Activated T-cell treated with anti-CD3 and anti-CD28 coated beads, Interleukin-2, amount 50 U/mL, for 24 hours (primary cell): ENCODE results near the gene CARD9.
A peak's percentile ranks its signal among the peaks of the same experiment; 100 is the strongest.

Source experiments
- DNase-seq: peaks from one replicate; pipeline ENCODE4 v3.0.0-alpha.2; 2020
- H3K27ac Mint-ChIP-seq: 2 replicates; pipeline ENCODE4 v1.8.0; 2020; ENCODE audit warnings: mild to moderate bottlenecking, mixed read lengths
- H3K27me3 Mint-ChIP-seq: 2 replicates; pipeline ENCODE4 v1.8.0; 2020; ENCODE audit warnings: mixed read lengths
- H3K36me3 Mint-ChIP-seq: 2 replicates; pipeline ENCODE4 v1.8.0; 2020; ENCODE audit warnings: low read depth, mixed read lengths
- H3K4me1 Mint-ChIP-seq: 2 replicates; pipeline ENCODE4 v1.8.0; 2020; ENCODE audit warnings: low read depth, mixed read lengths
- H3K4me3 Mint-ChIP-seq: 2 replicates; pipeline ENCODE4 v1.8.0; 2020; ENCODE audit warnings: mild to moderate bottlenecking, moderate library complexity, mixed read lengths
- H3K9me3 Mint-ChIP-seq: 2 replicates; pipeline ENCODE4 v1.8.0; 2020; ENCODE audit warnings: mixed read lengths

Gene CARD9

DNA sequence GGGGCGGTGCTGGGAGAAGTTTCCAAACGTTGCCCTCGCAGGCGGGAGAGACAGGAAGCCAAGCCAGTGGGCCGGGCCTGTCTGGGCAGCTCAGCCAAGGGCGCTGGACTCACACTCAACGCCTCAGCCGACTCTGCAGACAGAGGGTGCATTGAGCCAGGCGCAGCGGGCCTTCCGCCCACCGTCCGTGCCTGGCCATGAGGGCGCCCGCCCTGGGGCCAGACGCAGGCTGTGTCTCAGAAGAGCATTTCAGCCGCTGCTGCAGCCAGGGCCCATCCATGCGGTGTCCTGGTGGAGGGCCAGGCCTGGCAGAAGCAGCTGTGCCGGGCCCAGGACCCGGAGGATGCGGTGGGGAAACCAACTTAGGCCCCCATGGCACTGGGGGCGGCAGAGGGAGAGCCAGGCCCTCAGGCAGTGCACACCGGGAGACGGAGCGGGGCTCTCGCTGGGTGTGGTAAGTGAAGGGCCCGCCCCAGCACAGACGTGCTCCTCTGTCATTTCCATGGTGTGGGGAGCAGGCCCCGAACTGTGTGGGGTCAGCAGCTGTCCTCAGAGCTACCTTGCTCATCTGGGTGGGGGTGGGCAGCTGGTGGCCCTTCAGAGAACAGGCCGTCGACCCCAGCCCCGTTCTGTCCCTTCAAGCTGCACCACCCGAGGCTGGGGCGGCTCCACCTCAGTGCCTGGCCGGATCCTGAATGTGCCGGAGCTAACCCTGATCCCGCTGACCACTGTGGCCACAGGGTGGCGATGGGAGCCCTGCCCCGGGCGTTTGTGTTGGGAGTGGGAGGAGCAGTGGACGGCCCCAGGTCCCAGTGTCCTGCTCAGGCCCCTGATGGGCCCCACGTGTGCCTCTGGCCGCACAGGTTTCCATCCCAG is 27.9 kb downstream of the CARD9 start:
- Mint-ChIP-seq H3K36me3 (no peaks in the 10 kb centered on the region), H3K4me1 (no peaks in the 10 kb centered on the region), H3K27ac (no peak overlapping the region), H3K9me3 (no peaks in the 10 kb centered on the region), H3K4me3 (no peak overlapping the region), H3K27me3 (no peaks in the 10 kb centered on the region)
- no peak for DNase-seq

DNA sequence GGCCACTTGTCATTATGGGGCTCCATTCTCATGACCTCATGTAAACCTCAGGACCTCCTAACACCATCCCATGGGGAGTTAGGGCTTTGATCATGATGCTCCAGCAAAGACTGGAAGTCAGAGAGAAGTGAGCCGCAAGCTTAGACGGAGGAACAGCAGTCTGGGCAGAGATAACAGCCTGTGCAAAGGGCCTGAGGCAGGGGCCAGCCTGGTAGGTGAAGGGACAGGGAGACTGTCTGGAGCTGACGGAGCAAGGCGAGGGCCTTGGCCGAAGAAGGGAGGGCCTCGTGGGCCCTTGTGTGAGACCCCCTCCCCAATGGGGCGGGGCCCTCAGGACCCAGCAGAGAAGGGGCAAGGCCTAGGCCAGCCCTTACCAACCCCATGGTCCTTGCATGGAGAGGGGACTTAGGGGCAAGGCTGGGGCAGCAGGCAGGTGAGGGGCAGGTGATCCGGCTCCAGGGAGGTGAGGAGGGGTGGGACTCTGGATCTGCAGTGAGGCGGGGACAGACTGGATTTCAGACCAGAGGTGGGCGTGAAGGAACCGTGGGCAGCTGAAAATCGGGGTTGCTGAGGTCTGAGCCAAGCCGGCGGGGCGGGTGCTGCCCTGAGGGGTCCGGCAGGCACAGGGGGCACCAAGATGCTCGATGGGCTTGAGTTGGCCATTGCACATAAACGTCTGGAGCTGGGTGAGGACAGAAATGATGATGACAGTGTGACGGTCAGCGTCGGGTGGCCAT is 28.8 kb downstream of the CARD9 start:
- DNase-seq = no peak
- H3K36me3 Mint-ChIP-seq = no peaks in the 10 kb centered on the region
- H3K27ac Mint-ChIP-seq = no peak overlapping the region
- H3K4me3 Mint-ChIP-seq = no peak overlapping the region
- no peaks in the 10 kb centered on the region for H3K4me1 Mint-ChIP-seq
- no peaks in the 10 kb centered on the region for H3K27me3 Mint-ChIP-seq
- no peaks in the 10 kb centered on the region for H3K9me3 Mint-ChIP-seq

DNA sequence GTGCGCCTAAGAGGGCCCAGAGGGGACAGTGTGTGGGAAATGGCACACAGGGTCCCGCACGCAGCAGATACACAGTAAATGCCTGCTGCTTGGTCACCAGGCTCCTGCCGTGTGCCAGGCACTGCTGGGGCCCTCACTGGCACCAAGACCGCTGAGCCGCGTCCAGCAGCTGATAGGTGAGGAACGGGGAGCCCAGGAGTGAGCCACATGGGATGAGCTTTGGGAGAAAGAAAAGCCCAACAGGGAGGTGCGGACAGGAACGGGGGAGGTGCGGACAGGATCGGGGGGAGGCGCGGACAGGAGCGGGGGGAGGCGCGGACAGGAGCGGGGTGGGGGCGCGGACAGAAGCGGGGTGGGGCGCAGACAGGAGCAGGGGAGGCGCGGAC is 29.6 kb downstream of the CARD9 start:
- Mint-ChIP-seq H3K27ac (no peak overlapping the region), H3K4me1 (no peaks in the 10 kb centered on the region), H3K9me3 (no peaks in the 10 kb centered on the region), H3K27me3 (no peaks in the 10 kb centered on the region), H3K4me3 (no peak overlapping the region), H3K36me3 (no peaks in the 10 kb centered on the region)
- no peak for DNase-seq

DNA sequence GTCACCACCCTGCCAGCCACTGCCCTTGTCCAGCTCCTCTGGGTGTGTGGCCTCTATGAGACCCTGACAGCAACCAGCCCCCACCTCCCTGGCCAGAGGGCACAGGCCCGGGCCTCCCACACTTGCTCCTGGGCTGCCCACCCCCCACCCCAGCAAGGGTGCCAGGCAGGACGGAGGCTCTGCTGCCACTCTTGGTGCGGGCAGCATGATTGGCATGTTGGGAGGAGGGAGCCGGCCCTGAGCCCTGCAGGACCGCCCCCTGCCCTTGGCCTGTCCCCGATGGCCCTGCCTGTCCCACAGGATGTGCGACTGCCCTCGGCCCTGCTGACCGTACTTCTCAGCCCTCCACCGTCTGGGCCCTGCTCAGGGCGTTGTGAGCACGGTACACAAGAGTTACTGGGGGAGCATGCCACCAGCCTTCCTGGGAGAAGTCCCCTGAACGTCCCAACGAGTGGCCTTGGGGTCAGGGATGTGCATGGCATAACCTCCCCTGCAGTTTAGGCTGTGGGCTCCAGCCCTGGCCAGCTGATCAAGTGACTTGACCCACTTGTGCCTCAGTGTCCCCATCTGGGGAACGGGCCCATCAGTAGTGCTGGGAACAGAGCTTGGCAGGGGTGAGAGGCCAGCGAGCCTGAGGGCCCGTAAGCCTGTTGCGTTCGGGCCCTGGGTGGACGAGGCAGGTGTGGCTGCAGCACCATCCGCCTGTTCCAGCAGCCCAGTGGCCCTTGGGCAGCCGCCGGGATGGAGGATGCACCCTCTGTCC is 30.2 kb downstream of the CARD9 start:
- DNase-seq = no peak
- no peaks in the 10 kb centered on the region for H3K36me3 Mint-ChIP-seq
- no peak overlapping the region for H3K27ac Mint-ChIP-seq
- no peaks in the 10 kb centered on the region for H3K9me3 Mint-ChIP-seq
- no peak overlapping the region for H3K4me3 Mint-ChIP-seq
- no peaks in the 10 kb centered on the region for H3K27me3 Mint-ChIP-seq
- H3K4me1 Mint-ChIP-seq = no peaks in the 10 kb centered on the region

DNA sequence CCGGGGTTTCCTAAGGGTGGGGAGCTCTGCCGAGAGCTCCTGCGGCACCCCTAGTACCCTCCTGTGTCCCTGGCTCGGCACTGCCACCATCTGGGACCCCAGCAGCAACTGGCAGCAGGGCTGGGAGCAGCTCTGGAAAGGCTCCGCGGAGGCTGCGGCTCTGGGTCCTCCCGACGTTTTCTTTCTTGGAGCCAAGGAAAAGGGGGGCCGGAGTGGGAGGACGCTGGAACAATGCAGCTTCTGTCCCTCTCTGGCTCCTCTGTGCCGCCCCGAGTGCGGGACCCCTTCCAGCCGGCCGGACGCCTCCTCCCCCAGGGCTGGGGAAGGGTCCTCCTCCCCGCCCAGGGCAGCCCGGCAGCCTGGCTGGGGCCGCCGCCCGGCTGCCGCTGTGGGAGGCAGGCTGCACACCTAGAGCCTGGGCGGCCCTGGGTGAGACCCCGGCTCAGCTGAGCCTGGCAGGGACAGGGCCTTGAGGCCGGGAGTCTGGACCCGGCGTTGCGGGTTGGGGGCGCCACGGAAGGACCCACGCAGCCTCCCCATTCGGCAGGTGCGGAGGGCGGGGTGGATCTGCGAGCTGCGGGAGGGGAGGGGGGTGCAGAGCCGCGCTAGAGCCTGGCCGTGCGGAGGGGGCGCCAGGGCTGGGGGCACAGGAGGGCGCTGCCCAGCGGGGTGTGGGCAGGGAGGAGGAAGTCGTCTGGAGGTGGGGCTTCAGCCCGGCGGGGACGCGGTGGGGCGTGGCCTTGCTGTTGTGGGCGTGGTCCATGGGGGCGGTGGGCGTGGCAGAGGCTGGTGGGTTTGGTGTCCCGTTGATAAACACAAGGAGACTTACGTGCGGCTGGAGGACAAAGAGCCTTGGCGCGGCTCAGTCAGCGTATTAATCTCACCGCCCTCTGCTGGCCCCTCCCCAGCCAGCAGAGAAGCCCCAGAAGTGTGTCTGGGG is 31.0 kb downstream of the CARD9 start:
- Mint-ChIP-seq H3K27me3 (no peaks in the 10 kb centered on the region), H3K9me3 (no peaks in the 10 kb centered on the region), H3K36me3 (no peaks in the 10 kb centered on the region), H3K4me1 (no peaks in the 10 kb centered on the region), H3K4me3 (no peak overlapping the region), H3K27ac (no peak overlapping the region)
- DNase-seq = peak; percentile 79

DNA sequence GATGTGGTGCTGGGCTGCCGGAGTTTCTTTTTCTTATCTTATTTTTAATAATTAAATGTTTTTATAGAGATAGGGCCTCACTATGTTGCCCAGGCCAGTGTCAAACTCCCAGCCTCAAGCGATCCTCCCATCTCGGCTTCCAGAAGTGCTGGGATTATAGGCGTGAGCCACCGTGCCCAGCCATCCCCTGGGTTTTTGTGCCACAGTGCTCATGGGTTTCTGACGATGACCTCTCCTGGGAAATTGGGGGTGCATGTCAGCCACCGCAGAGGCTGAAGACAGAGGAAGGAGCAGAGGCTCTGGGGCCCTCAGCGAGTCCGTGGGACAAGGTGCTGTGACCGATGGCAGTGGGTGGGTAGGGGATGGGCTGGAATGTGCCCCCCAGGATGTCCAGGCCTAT is 31.7 kb downstream of the CARD9 start:
- Mint-ChIP-seq H3K4me3 (no peak overlapping the region), H3K27ac (no peak overlapping the region), H3K36me3 (no peaks in the 10 kb centered on the region), H3K4me1 (no peaks in the 10 kb centered on the region), H3K27me3 (no peaks in the 10 kb centered on the region), H3K9me3 (no peaks in the 10 kb centered on the region)
- no peak for DNase-seq

DNA sequence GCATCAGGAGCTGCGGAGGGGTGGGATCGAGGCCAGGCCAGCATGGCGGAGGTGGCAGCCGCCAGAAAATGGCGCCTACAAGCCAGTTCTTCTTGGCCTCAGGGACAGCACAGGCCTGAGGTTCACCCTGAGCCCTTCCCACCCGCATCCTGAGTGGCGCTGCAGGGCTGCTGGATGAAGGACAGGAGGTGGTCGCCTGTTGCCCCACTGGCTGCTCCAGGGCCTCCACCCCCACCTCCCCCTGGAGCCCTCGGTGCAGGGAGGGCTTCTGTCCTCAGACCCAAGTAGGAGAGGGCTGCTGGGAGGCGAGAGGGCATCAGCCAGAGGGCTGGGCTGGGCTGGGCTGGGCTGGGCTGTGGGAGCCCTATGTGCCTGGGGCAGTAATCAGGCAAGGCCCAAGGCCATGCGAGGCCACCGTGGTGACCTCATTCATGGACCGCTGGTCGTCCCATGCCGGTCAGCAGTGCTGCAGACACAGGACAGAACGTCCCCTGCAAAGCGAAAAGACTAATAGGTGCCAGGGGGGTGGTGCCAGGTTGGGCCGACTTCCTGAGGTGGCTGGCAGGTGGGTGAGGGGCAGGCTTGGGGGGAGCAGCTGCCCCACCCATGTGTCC is 32.3 kb downstream of the CARD9 start:
- H3K4me3 Mint-ChIP-seq = no peak overlapping the region
- H3K27ac Mint-ChIP-seq = no peak overlapping the region
- no peaks in the 10 kb centered on the region for H3K9me3 Mint-ChIP-seq
- no peaks in the 10 kb centered on the region for H3K4me1 Mint-ChIP-seq
- no peaks in the 10 kb centered on the region for H3K36me3 Mint-ChIP-seq
- DNase-seq = no peak
- H3K27me3 Mint-ChIP-seq = no peaks in the 10 kb centered on the region

DNA sequence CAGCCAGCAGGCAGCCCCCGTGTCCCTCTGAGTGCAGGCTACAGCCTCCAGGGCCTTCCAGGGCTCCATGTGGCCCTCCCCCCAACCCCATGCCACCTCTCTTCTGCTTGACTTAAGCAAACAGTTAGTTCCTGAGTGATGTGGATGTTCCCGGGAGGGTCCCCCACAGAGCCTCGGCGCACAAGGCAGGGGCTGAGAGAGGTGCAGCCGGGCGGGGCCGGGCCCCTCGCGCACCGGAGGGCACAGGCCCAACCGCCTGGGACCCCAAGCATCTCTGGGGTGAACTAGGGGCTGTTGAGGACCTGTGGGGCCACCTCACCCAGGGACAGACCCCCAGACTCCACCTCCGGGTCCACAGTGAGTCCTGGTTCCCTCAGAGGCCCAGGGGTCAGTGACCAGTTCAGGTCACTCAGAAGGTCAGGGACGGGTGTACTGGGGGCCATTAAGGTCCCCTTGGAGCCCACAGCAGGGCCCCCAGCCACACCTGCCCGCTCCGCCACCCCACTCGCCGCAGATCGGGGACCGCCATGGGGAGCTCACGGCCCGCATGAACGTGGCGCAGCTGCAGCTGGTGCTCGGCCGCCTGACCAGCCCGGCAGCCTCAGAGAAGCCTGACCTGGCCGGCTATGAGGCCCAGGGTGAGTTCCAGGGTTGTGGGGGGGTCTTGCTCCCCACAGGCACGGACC is 33.0 kb downstream of the CARD9 start:
- Mint-ChIP-seq H3K27ac (no peak overlapping the region), H3K4me1 (no peaks in the 10 kb centered on the region), H3K36me3 (no peaks in the 10 kb centered on the region), H3K4me3 (no peak overlapping the region), H3K27me3 (no peaks in the 10 kb centered on the region), H3K9me3 (no peaks in the 10 kb centered on the region)
- DNase-seq = no peak

DNA sequence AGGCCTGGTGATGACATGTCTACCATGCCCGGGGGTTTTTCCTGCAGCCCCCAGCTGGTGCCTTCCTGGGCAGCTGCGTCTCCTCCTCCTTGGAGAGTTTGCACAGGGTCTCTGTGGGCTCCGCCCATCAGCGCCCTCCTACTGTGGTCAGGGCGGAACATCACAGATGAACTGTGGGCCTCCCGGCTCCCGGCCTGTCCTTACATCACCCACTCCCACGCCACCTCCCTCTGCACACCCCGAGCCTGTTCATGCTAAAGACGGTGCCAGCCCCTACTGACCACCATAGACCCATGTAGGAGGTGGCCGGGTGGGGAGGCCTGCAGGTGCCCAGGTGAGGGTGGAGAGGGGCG is 33.5 kb downstream of the CARD9 start:
- H3K9me3 Mint-ChIP-seq = no peaks in the 10 kb centered on the region
- H3K27ac Mint-ChIP-seq = no peak overlapping the region
- no peak for DNase-seq
- no peaks in the 10 kb centered on the region for H3K4me1 Mint-ChIP-seq
- H3K36me3 Mint-ChIP-seq = no peaks in the 10 kb centered on the region
- no peak overlapping the region for H3K4me3 Mint-ChIP-seq
- H3K27me3 Mint-ChIP-seq = no peaks in the 10 kb centered on the region

DNA sequence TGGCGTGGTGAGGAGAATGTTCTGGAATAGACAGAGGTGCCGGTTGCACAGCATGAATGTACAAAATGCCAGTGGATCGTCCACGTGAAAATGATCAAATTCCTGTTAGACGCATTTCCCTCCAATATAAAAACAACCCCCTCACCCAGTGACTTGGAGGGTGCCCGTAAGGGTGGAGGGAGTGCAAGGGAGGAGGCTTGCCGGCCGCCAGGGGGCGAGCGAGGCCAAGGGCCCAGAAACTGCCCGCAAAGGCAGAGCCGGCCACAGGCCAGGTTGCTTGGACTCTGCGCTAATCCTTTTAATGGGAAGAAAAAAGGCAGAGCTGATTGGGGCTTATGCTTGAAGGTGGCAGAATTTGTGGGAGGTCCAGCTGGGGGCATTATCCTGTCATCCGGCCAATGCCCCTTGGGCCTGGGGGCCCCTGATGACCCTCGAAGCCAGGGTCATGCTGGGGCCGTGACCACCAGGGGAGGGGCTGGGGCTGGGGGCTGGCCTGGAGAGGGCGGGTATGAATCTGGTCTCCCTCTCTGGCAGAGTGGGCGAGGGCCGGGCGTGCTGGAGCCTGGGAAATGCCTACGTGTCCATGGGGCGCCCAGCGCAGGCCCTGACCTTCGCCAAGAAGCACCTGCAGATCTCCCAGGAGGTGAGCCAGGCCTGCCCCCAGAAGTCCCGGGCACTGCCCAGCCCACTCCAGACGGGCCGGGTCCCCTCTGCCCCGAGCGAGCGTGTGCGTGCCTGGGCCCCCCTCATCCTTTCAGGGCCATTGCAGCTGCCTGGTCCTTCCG is 34.1 kb downstream of the CARD9 start:
- no peaks in the 10 kb centered on the region for H3K4me1 Mint-ChIP-seq
- no peaks in the 10 kb centered on the region for H3K36me3 Mint-ChIP-seq
- H3K27me3 Mint-ChIP-seq = no peaks in the 10 kb centered on the region
- H3K27ac Mint-ChIP-seq = no peak overlapping the region
- H3K4me3 Mint-ChIP-seq = no peak overlapping the region
- DNase-seq = no peak
- H3K9me3 Mint-ChIP-seq = no peaks in the 10 kb centered on the region

DNA sequence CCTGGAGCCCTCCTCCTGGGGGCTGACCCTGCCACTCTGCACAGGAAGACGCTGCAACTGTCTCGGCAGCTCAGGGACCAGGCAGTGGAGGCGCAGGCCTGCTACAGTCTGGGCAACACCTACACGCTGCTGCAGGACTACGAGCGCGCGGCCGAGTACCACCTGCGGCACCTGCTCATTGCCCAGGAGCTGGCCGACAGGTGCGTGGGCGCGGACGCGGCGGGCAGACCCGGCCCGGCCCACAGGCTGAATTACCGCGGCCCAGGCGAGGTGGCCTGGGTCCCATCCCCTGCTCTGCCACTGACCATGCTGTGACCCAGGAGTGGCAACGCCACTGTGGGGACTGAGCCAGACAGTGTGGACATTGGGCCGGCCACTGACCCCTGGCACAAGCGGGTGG is 35.0 kb downstream of the CARD9 start:
- H3K36me3 Mint-ChIP-seq = no peaks in the 10 kb centered on the region
- H3K4me3 Mint-ChIP-seq = no peak overlapping the region
- no peak overlapping the region for H3K27ac Mint-ChIP-seq
- H3K4me1 Mint-ChIP-seq = no peaks in the 10 kb centered on the region
- H3K9me3 Mint-ChIP-seq = no peaks in the 10 kb centered on the region
- no peaks in the 10 kb centered on the region for H3K27me3 Mint-ChIP-seq
- DNase-seq = no peak

DNA sequence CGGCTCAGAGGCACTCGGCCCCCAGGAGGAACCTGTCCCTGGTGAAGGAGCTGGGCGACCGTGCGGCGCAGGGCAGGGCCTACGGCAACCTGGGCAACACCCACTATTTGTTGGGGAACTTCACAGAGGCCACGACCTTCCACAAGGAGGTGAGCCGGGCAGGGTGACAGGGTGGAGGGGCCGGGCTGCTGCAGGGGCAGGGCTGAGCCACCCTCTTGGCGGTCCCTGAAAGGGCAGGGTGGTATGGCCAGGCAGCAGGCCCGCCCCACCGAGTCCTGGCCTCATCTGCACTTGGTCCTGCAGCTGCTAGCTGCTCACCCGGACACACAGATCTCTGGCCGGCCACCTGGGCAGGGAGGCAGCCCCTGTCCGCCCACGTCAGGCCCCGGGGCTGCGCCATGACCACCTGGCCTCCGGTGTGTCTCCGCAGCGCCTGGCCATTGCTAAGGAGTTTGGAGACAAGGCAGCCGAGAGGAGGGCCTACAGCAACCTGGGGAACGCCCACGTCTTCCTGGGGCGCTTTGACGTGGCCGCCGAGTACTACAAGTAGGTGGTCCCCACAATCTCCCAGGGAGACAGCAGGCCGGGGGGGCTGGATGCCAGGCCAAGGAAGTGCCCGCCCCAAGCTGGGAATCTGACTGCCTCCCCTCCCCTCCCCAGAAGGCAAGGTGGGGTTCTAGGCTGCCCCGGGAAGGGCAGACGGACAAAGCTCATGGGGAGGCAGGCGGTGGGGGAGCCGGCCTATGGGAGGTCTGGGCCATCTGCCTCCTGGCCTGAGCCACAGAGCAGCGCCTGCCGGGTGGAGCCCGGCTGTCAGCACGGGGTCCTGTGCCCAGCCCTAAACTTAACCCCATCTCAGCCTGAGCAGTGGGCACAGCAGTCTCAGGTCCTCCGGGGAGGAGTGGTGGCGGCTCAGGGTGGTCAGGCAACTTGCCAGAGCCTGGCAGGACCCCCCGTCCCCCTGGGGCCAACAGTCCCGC is 35.8 kb downstream of the CARD9 start:
- DNase-seq = no peak
- Mint-ChIP-seq H3K36me3 (no peaks in the 10 kb centered on the region), H3K27me3 (no peaks in the 10 kb centered on the region), H3K27ac (no peak overlapping the region), H3K4me3 (no peak overlapping the region), H3K4me1 (no peaks in the 10 kb centered on the region), H3K9me3 (no peaks in the 10 kb centered on the region)
